OCI-LY1 (cell line): Measurements from ENCODE around the gene FRMD4A.

Experiments used
- CTCF ChIP-seq: fragments of 200-600 bp; sonication (generic), shearing (Covaris generic); IDR thresholded peaks from 2 replicates; pipeline ENCODE4 v1.5.1; 2017; ENCODE audit warnings: mild to moderate bottlenecking, antibody characterized with exemption, low read length, moderate library complexity, mixed read lengths
- EZH2 ChIP-seq: fragments of 200-600 bp; sonication (generic), shearing (Covaris generic); IDR thresholded peaks from 2 replicates; pipeline ENCODE4 v1.8.0; 2017; ENCODE audit warnings: borderline replicate concordance, mixed run types, mild to moderate bottlenecking, antibody characterized with exemption, low read length, moderate library complexity, mixed read lengths

GRCh38 chr10:13719425-13719824, 611.3 kb downstream of the FRMD4A start:
- TF ChIP-seq CTCF (no peak), EZH2 (no peak)
